ENCODE data around the gene UBAP2L.
A peak's percentile ranks its signal among the peaks of the same experiment; 100 is the strongest.

DNA sequence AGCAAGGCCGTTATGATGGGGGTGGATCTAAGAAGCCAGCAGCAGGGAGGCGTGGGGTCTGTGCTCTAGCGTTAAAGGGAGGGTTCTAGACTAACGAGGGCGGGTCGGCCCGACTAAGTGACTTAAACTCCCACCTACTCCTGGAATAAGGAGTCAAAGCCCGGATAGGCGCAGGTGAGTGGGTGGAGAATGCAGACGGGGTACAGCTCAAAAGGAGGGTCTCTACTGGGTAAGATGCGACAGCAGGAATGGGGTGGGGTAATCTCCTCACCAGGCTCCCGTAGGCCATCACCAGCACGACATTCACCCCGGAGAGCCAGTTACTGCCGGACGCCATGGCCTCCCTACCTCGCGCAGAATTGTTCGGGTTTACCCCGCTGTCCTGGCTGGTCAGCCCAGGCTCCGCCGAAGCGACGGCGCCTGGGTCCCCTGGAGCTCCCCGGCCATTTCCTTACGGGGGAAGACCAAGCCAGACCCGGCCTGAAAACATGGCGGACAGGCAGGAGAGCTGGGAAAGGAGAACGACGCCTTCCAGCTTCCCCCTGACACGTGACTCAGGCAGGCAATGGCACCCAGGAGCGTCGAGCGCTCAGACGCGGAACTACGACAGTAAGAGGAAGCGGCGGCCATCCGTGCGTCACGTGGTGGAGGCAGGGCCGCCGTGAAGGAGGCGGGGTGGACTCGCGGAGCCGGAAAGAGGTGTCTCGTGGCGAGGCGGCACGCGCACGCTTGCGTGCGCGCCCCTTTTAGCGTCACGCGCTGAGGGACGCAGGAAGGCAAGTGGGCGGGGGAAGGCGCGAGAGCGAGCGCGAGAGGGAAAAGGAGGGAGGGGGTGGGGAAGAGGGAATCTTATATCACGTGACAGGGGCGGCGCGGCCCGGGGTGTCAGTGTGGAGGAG is at the start of gene UBAP2L:
- TF ChIP-seq POLR2A (IDR thresholded peaks at IDR 0.05): peak; percentile 70
- TF ChIP-seq, protein P1, sequence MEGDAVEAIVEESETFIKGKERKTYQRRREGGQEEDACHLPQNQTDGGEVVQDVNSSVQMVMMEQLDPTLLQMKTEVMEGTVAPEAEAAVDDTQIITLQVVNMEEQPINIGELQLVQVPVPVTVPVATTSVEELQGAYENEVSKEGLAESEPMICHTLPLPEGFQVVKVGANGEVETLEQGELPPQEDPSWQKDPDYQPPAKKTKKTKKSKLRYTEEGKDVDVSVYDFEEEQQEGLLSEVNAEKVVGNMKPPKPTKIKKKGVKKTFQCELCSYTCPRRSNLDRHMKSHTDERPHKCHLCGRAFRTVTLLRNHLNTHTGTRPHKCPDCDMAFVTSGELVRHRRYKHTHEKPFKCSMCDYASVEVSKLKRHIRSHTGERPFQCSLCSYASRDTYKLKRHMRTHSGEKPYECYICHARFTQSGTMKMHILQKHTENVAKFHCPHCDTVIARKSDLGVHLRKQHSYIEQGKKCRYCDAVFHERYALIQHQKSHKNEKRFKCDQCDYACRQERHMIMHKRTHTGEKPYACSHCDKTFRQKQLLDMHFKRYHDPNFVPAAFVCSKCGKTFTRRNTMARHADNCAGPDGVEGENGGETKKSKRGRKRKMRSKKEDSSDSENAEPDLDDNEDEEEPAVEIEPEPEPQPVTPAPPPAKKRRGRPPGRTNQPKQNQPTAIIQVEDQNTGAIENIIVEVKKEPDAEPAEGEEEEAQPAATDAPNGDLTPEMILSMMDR (IDR thresholded peaks at IDR 0.05): peak in 1 of 3 donors; percentile 11
